Smooth muscle cell (in vitro differentiated cells): ENCODE measurements around the gene SARS2. TPM values are rescaled to one million over a fixed set of nuclear protein-coding genes. Genes with fewer than 3 reads are reported as not detected.

ENCODE experiments used
- DNase-seq: peaks from one replicate; lab custom pipeline; 2025; ENCODE audit not compliant: unreplicated experiment; lab: John Stamatoyannopoulos, UW
- H2AFZ ChIP-seq: fragments of 200-600 bp; sonication (generic); 2 replicates; pipeline ENCODE4 v1.6.0; 2016; ENCODE audit warnings: antibody characterized with exemption, low read depth, mild to moderate bottlenecking
- H3F3A ChIP-seq: fragments of 200-600 bp; sonication (generic); 2 replicates; pipeline ENCODE4 v1.6.0; 2017; ENCODE audit warnings: antibody characterized with exemption, low read depth
- H3K27ac ChIP-seq: fragments of 200-600 bp; sonication (generic); 2 replicates; pipeline ENCODE4 v1.5.1; 2016; ENCODE audit warnings: low read depth, mild to moderate bottlenecking
- H3K27me3 ChIP-seq: fragments of 200-600 bp; sonication (generic); 2 replicates; pipeline ENCODE4 v1.6.1; 2016; ENCODE audit warnings: low read depth, mild to moderate bottlenecking
- H3K36me3 ChIP-seq: fragments of 200-600 bp; sonication (generic); 2 replicates; pipeline ENCODE4 v1.5.1; 2016; ENCODE audit warnings: low read depth
- H3K4me1 ChIP-seq: fragments of 200-600 bp; sonication (generic); 2 replicates; pipeline ENCODE4 v1.5.1; 2016; ENCODE audit warnings: low read depth
- H3K4me2 ChIP-seq: fragments of 200-600 bp; sonication (generic); 2 replicates; pipeline ENCODE4 v1.6.0; 2016; ENCODE audit warnings: mild to moderate bottlenecking
- H3K4me3 ChIP-seq: fragments of 200-600 bp; sonication (generic); 2 replicates; pipeline ENCODE4 v1.5.1; 2016; ENCODE audit warnings: mild to moderate bottlenecking
- H3K79me2 ChIP-seq: fragments of 200-600 bp; sonication (generic); 2 replicates; pipeline ENCODE4 v1.6.0; 2016; ENCODE audit warnings: low read depth, mild to moderate bottlenecking
- H3K9ac ChIP-seq: fragments of 200-600 bp; sonication (generic); 2 replicates; pipeline ENCODE4 v1.6.0; 2016; ENCODE audit warnings: low read depth
- H3K9me3 ChIP-seq: fragments of 200-600 bp; sonication (generic); replicated peaks from 2 replicates; pipeline ENCODE4 v1.5.1; 2016; ENCODE audit warnings: low read depth
- H4K20me1 ChIP-seq: fragments of 200-600 bp; sonication (generic); 2 replicates; pipeline ENCODE4 v1.6.0; 2016; ENCODE audit warnings: low read depth
- WGBS: methylation state at CpG from one replicate; pipeline ENCODE4 v1.1.7; 2016; ENCODE audit warnings: low lambda C conversion rate; 5-methylcytosine and 5-hydroxymethylcytosine counted together
- polyA plus RNA-seq: library from polyadenylated mRNA; unstranded; fragments of >200 nt; fragmentation: Nextera tagmentation; extraction: Ambion mirVana; gene quantifications from 2 replicates; pipeline ENCODE4 v1.2.1, GENCODE V29; 2016
- total RNA-seq: library from RNA; depleted of rRNA; stranded (reverse); fragments of >200 nt; gene quantifications from 2 replicates; pipeline ENCODE4 v1.2.3, GENCODE V29; 2014
- TF ChIP-seq, protein P1 (sequence below): fragments of 200-600 bp; sonication (generic); IDR thresholded peaks from 2 replicates; pipeline ENCODE4 v1.5.1; 2017; ENCODE audit warnings: borderline replicate concordance, mild to moderate bottlenecking, antibody characterized with exemption; ENCODE audit not compliant: insufficient read depth, poor library complexity, severe bottlenecking

Gene SARS2
- total and polyA plus RNA-seq, 2 experiments from 2014 or later, result 12.3 to 33.1 TPM

GRCh38 chr19:38907670-38908069 lies 22.9 kb downstream of the SARS2 start:
- 100% methylated on average over 12 of the region's 12 CpGs for WGBS

GRCh38 chr19:38907227-38907626 lies 23.3 kb downstream of the SARS2 start:
- H3K36me3 ChIP-seq, result no peaks in the 10 kb centered on the region
- no peaks in the 10 kb centered on the region for H3F3A ChIP-seq
- H3K9ac ChIP-seq, result no peak overlapping the region
- no peaks in the 10 kb centered on the region for H4K20me1 ChIP-seq
- no peak overlapping the region for H3K4me2 ChIP-seq
- TF ChIP-seq, protein P1, sequence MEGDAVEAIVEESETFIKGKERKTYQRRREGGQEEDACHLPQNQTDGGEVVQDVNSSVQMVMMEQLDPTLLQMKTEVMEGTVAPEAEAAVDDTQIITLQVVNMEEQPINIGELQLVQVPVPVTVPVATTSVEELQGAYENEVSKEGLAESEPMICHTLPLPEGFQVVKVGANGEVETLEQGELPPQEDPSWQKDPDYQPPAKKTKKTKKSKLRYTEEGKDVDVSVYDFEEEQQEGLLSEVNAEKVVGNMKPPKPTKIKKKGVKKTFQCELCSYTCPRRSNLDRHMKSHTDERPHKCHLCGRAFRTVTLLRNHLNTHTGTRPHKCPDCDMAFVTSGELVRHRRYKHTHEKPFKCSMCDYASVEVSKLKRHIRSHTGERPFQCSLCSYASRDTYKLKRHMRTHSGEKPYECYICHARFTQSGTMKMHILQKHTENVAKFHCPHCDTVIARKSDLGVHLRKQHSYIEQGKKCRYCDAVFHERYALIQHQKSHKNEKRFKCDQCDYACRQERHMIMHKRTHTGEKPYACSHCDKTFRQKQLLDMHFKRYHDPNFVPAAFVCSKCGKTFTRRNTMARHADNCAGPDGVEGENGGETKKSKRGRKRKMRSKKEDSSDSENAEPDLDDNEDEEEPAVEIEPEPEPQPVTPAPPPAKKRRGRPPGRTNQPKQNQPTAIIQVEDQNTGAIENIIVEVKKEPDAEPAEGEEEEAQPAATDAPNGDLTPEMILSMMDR, result no peak
- no peaks in the 10 kb centered on the region for H3K79me2 ChIP-seq
- H3K27ac ChIP-seq, result no peak overlapping the region
- H3K27me3 ChIP-seq, result no peaks in the 10 kb centered on the region
- H3K9me3 ChIP-seq, result no peaks in the 10 kb centered on the region
- no peak for DNase-seq
- no peak overlapping the region for H2AFZ ChIP-seq
- H3K4me3 ChIP-seq, result no peak overlapping the region
- H3K4me1 ChIP-seq, result no peaks in the 10 kb centered on the region
- WGBS, result 98% methylated on average over 29 of the region's 29 CpGs

More at GRCh38 chr19:38907670-38908069, 22.9 kb downstream of the SARS2 start:
- no peak overlapping the region for H2AFZ ChIP-seq
- no peak for DNase-seq
- no peak overlapping the region for H3K4me3 ChIP-seq
- H3K79me2 ChIP-seq, result no peaks in the 10 kb centered on the region
- H3K4me1 ChIP-seq, result no peaks in the 10 kb centered on the region
- no peak overlapping the region for H3K27ac ChIP-seq
- no peaks in the 10 kb centered on the region for H3F3A ChIP-seq
- no peak overlapping the region for H3K9ac ChIP-seq
- no peaks in the 10 kb centered on the region for H4K20me1 ChIP-seq
- no peaks in the 10 kb centered on the region for H3K9me3 ChIP-seq
- H3K27me3 ChIP-seq, result no peaks in the 10 kb centered on the region
- H3K4me2 ChIP-seq, result no peak overlapping the region
- H3K36me3 ChIP-seq, result no peaks in the 10 kb centered on the region
- TF ChIP-seq, protein P1, result no peak

DNA sequence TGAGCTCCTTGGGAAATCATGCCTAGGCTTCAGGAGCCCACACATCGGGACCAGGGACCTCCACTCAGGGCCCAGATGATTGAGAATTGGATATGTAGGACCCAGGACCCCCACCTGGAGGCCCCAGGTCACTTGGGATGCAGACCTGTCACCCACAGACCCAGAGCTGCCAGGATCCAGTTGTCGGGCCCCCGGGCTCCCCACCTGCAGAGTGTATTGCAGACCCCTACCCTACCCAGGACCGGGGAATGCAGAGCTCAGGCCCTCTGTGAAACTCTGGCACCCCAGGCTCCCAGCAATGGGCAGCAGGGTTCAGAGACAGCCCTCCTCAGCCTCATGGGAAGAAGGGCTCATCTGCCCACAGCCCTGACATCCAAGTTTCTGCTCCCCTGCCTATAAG lies 24.9 kb downstream of the SARS2 start:
- no peak overlapping the region for H3K4me2 ChIP-seq
- no peaks in the 10 kb centered on the region for H3K9me3 ChIP-seq
- TF ChIP-seq, protein P1, result no peak
- H3K27ac ChIP-seq, result no peak overlapping the region
- 98% methylated on average over 4 of the region's 4 CpGs for whole genome bisulfite sequencing
- no peaks in the 10 kb centered on the region for H3K36me3 ChIP-seq
- H2AFZ ChIP-seq, result no peak overlapping the region
- no peak for DNase-seq
- H3K4me3 ChIP-seq, result no peak overlapping the region
- no peak overlapping the region for H3K9ac ChIP-seq
- no peaks in the 10 kb centered on the region for H4K20me1 ChIP-seq
- peaks cover 5% of the 10 kb centered on the region for H3K4me1 ChIP-seq
- peaks cover 13% of the 10 kb centered on the region for H3K79me2 ChIP-seq
- H3F3A ChIP-seq, result no peaks in the 10 kb centered on the region
- no peaks in the 10 kb centered on the region for H3K27me3 ChIP-seq

DNA sequence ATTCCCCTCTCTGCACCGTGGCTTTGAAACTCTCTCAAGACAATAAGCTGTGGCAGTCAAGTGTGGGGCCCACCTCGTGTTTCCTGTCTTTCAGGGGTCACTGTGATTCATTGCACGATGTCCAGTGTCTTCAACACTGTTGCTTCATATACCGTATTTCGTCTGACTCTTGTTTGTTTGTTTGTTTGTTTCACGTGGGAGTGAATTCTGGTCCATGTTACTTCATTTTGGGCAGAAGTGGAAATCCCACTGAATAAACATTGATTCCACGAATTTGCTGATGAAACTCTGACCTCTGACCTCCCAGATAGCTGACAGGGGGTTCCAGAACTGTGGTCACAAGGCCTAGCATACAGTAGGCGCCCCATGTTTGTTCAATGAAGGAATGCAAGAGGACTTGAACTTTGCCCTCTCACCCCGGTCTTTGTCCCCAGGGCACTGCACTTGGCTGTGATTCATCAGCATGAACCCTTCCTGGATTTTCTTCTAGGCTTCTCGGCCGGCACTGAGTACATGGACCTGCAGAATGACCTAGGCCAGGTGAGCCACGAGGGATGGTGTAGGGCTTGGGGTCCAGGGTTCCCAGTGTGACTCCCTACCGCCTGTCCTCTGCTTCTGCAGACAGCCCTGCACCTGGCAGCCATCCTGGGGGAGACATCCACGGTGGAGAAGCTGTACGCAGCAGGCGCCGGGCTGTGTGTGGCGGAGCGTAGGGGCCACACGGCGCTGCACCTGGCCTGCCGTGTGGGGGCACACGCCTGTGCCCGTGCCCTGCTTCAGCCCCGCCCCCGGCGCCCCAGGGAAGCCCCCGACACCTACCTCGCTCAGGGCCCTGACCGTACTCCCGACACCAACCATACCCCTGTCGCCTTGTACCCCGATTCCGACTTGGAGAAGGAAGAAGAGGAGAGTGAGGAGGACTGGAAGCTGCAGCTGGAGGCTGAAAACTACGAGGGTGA lies 25.7 kb downstream of the SARS2 start:
- WGBS, result 97% methylated on average over 34 of the region's 35 CpGs

More for the DNA sequence above, 25.7 kb downstream of the SARS2 start:
- no peak overlapping the region for H3K4me3 ChIP-seq
- H3K27ac ChIP-seq, result no peak overlapping the region
- H3K36me3 ChIP-seq, result no peaks in the 10 kb centered on the region
- H3K4me2 ChIP-seq, result no peak overlapping the region
- TF ChIP-seq, protein P1, result no peak
- H4K20me1 ChIP-seq, result no peaks in the 10 kb centered on the region
- H3K9ac ChIP-seq, result no peak overlapping the region
- no peaks in the 10 kb centered on the region for H3K9me3 ChIP-seq
- H3K4me1 ChIP-seq, result peaks cover 10% of the 10 kb centered on the region
- no peaks in the 10 kb centered on the region for H3F3A ChIP-seq
- H3K27me3 ChIP-seq, result no peaks in the 10 kb centered on the region
- no peak for DNase-seq
- no peak overlapping the region for H2AFZ ChIP-seq
- peaks cover 17% of the 10 kb centered on the region for H3K79me2 ChIP-seq
